HepG2 (cell line): ENCODE results near the gene DSG2.

Source experiments
- DR1 ChIP-seq: sonication (generic); formaldehyde crosslinking; IDR thresholded peaks from 2 replicates; pipeline ENCODE4 v1.8.0; 2021; ENCODE audit warnings: mild to moderate bottlenecking, missing genetic modification reagents, inconsistent platforms
- GFI1 ChIP-seq: sonication (generic); formaldehyde crosslinking; IDR thresholded peaks from 2 replicates; pipeline ENCODE4 v1.5.0; 2020; ENCODE audit warnings: missing genetic modification reagents, mild to moderate bottlenecking, borderline replicate concordance
- JUND ChIP-seq: sonication (generic); formaldehyde crosslinking; IDR thresholded peaks from 2 replicates; pipeline ENCODE4 v1.8.0; 2022; ENCODE audit warnings: mild to moderate bottlenecking, missing genetic modification reagents
- POLR2A ChIP-seq, 2 experiments: IDR thresholded peaks; 2 replicates each; pipeline ENCODE4 v1.6.1; 2011; ENCODE audit warnings: low read depth in 2 of 2, low read length in 2 of 2, mild to moderate bottlenecking in 1 of 2, moderate library complexity in 1 of 2; ENCODE audit not compliant: insufficient read depth in 1 of 2
- TF ChIP-seq, protein P1 (sequence below): sonication (generic); formaldehyde crosslinking; IDR thresholded peaks from 2 replicates; pipeline ENCODE4 v1.5.0; 2020; ENCODE audit warnings: mild to moderate bottlenecking, missing genetic modification reagents, moderate library complexity

- TF ChIP-seq, protein P1, sequence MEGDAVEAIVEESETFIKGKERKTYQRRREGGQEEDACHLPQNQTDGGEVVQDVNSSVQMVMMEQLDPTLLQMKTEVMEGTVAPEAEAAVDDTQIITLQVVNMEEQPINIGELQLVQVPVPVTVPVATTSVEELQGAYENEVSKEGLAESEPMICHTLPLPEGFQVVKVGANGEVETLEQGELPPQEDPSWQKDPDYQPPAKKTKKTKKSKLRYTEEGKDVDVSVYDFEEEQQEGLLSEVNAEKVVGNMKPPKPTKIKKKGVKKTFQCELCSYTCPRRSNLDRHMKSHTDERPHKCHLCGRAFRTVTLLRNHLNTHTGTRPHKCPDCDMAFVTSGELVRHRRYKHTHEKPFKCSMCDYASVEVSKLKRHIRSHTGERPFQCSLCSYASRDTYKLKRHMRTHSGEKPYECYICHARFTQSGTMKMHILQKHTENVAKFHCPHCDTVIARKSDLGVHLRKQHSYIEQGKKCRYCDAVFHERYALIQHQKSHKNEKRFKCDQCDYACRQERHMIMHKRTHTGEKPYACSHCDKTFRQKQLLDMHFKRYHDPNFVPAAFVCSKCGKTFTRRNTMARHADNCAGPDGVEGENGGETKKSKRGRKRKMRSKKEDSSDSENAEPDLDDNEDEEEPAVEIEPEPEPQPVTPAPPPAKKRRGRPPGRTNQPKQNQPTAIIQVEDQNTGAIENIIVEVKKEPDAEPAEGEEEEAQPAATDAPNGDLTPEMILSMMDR, result no peak
- TF ChIP-seq GFI1 (CRISPR knock-in tag), result no peak
- TF ChIP-seq DR1 (CRISPR knock-in tag), result no peak
- no peak for TF ChIP-seq JUND
- TF ChIP-seq POLR2A (IDR thresholded peaks at IDR 0.05; ENCODE audit: insufficient read depth in 1 of 2, low read depth in 2 of 2, low read length in 2 of 2), result no peak
Measured at GRCh38 chr18:31579375-31579774, 81.4 kb downstream of the DSG2 start.
